ENCODE data around the gene ZFPM1. TPM values are rescaled to one million over a fixed set of nuclear protein-coding genes. Genes with fewer than 3 reads are reported as not detected.

Gene ZFPM1
- total RNA-seq, 2 experiments from 2014 or later: 2.1 to 14.2 TPM

DNA sequence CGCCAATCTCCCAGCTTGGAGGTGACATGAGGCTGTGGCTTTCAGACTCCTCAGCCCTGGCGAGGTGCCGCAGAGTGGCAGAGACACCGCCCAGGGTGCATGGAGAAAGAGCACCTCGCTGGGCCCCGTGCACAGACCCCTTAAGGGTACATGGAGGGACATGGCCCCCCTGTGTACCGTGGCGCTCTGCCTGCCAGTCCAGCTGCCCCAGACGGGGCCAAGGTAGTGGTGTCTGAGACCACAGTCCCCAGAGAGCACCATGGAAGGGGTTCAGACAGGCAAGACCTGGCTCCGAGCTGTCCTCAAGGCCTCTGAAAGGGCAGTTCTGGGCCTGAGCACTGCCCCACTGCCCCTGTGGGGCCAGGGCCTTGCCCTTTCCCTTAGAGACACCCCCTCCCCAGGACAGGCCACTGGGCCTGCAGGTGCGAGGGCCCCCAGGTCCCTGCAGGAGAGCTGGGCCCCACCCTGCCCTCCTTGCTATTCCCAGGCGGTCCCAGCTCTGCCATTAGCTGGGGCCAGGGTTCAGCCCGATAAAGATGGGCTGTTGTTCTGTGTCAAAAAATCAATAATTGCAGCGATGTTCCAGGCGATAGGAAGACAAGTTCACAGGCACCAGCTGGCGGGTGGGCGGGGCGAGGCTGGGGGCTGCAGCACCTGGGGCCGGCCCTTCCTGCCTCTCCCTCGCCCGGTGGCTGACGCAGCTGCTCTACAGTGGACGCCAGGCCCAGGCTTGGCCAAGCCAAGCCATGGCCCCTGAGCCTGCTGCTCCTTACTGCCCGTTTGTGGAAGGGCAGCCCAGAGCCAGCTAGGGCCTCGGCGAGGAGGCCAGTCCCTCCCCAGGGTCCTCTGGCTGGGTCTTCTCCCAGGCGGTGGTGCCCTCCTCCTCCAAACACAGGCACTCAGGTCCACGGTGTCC lies 51.7 kb downstream of the ZFPM1 start:
- Histone ChIP-seq H3K9me2 (ENCODE audit: insufficient read depth, low read length) (no peaks in the 10 kb centered on the region), H2AFZ (ENCODE audit: low read length) (no peak overlapping the region), H4K20me1 (ENCODE audit: insufficient read depth, low read length) (no peaks in the 10 kb centered on the region), H3K79me2 (ENCODE audit: insufficient read depth, low read depth, low read length) (no peaks in the 10 kb centered on the region), H3K9me3 (ENCODE audit: low read length) (no peaks in the 10 kb centered on the region), H3K4me1 (ENCODE audit: insufficient read depth, low read length, poor library complexity, severe bottlenecking) (peaks cover 12% of the 10 kb centered on the region), H3K36me3 (ENCODE audit: insufficient read depth, low read length) (no peaks in the 10 kb centered on the region), H3K4me3 (ENCODE audit: low read depth, low read length, poor library complexity, severe bottlenecking) (no peak overlapping the region), H3K27ac (ENCODE audit: low read depth, low read length, poor library complexity, severe bottlenecking) (no peak overlapping the region), H3K4me2 (ENCODE audit: low read length) (no peak overlapping the region; the same call in 1 of the 2 replicates)
- CTCF ChIA-PET (ENCODE audit: unreplicated experiment): no interaction called here
- DNase-seq (ENCODE audit: low spot score): no peak
- POLR2A ChIA-PET: no interaction called here
- BruUV-seq (replicated peaks): no TSS peak
- intact Hi-C loops (cut with micrococcal nuclease; ENCODE audit: unreplicated experiment): loop anchor here (1.0 kb wide), 3 partner anchors 25 to 61 kb away; no protein-coding TSS in a partner anchor
- TF ChIP-seq, protein P1, sequence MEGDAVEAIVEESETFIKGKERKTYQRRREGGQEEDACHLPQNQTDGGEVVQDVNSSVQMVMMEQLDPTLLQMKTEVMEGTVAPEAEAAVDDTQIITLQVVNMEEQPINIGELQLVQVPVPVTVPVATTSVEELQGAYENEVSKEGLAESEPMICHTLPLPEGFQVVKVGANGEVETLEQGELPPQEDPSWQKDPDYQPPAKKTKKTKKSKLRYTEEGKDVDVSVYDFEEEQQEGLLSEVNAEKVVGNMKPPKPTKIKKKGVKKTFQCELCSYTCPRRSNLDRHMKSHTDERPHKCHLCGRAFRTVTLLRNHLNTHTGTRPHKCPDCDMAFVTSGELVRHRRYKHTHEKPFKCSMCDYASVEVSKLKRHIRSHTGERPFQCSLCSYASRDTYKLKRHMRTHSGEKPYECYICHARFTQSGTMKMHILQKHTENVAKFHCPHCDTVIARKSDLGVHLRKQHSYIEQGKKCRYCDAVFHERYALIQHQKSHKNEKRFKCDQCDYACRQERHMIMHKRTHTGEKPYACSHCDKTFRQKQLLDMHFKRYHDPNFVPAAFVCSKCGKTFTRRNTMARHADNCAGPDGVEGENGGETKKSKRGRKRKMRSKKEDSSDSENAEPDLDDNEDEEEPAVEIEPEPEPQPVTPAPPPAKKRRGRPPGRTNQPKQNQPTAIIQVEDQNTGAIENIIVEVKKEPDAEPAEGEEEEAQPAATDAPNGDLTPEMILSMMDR (conservative IDR thresholded peaks at IDR 0.05; ENCODE audit: low read length): no peak
- no peak for TF ChIP-seq EZH2phosphoT487 (IDR thresholded peaks at IDR 0.05; ENCODE audit: borderline replicate concordance, low read depth, low read length)

DNA sequence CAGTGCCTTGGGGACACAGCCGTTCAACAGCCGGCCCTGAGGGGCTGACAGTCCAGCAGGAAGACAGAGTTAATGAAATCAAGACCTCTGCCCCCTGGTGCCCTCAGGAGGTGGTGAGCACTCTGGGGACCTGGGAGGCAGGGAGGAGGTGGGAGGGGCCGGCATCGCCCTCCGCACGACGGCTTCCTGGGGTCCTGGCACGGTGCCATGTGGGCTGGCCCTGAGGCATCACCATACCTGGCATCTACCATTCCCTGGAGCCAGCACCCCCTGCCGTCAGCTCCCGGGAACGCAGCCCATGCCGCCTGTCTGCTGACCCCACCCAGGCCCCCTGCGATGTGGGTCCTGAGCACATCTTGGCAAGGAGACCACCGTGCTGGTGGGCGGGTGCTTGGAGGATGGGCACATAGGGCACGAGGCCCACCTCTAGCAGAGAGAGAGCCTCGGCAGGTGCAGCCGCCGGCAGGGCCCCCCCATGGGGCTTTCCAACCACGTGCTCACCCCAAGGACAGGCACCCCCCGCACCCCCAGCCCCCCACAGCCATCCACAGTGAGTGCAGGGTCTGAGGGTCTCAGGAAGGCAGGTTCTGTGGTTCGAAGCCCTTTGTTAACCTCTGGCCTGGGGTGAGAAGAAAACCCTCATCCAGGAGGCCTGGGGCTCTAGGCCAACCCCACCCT lies 52.5 kb downstream of the ZFPM1 start:
- no peaks in the 10 kb centered on the region for H3K79me2 ChIP-seq (ENCODE audit: insufficient read depth, low read depth, low read length)
- intact Hi-C loops (cut with micrococcal nuclease; ENCODE audit: unreplicated experiment): loop anchor here (1.0 kb wide), 3 partner anchors 26 to 62 kb away; no protein-coding TSS in a partner anchor
- peaks cover 12% of the 10 kb centered on the region for H3K4me1 ChIP-seq (ENCODE audit: insufficient read depth, low read length, poor library complexity, severe bottlenecking)
- no TSS peak for BruUV-seq (replicated peaks)
- H3K36me3 ChIP-seq (ENCODE audit: insufficient read depth, low read length): no peaks in the 10 kb centered on the region
- H3K27ac ChIP-seq (ENCODE audit: low read depth, low read length, poor library complexity, severe bottlenecking): no peak overlapping the region
- H3K4me3 ChIP-seq (ENCODE audit: low read depth, low read length, poor library complexity, severe bottlenecking): no peak overlapping the region
- ChIA-PET CTCF (ENCODE audit: unreplicated experiment) (no interaction called here), POLR2A (no interaction called here)
- no peak overlapping the region; the same call in 1 of the 2 replicates for H3K4me2 ChIP-seq (ENCODE audit: low read length)
- H3K9me2 ChIP-seq (ENCODE audit: insufficient read depth, low read length): no peaks in the 10 kb centered on the region
- peak; percentile 79 for DNase-seq (ENCODE audit: low spot score)
- TF ChIP-seq, protein P1 (conservative IDR thresholded peaks at IDR 0.05; ENCODE audit: low read length): peak; percentile 76
- TF ChIP-seq EZH2phosphoT487 (IDR thresholded peaks at IDR 0.05; ENCODE audit: borderline replicate concordance, low read depth, low read length): no peak
- H3K9me3 ChIP-seq (ENCODE audit: low read length): no peaks in the 10 kb centered on the region
- H4K20me1 ChIP-seq (ENCODE audit: insufficient read depth, low read length): no peaks in the 10 kb centered on the region
- no peak overlapping the region for H2AFZ ChIP-seq (ENCODE audit: low read length)

Data from OCI-LY7 (cell line).